Naive B cell (primary cell): ENCODE data around the gene DRC7. TPM values are rescaled to one million over a fixed set of nuclear protein-coding genes. Genes with fewer than 3 reads are reported as not detected.

ENCODE experiments used
- ATAC-seq, 2 donors: fragments of 150-1000 bp; cut with Tn5 transposase; 2 replicates each; pipeline ENCODE4 v1.10.0; 2021; ENCODE audit warnings: low read depth in 2 of 2, mild to moderate bottlenecking in 2 of 2, moderate library complexity in 2 of 2
- DNase-seq: peaks from one replicate; pipeline ENCODE4 v3.0.0; 2022
- H3K27ac Mint-ChIP-seq, 6 donors: one replicate each; pipeline ENCODE4 v1.8.0; 2020 to 2022; ENCODE audit warnings: mild to moderate bottlenecking in 6 of 6, mixed read lengths in 6 of 6, moderate library complexity in 5 of 6, inconsistent platforms in 2 of 6
- H3K27me3 Mint-ChIP-seq, 3 donors: one replicate each; pipeline ENCODE4 v1.8.0; 2021 to 2022; ENCODE audit warnings: mixed read lengths in 3 of 3, mild to moderate bottlenecking in 1 of 3
- H3K36me3 Mint-ChIP-seq, 2 donors: one replicate each; pipeline ENCODE4 v1.8.0; 2020 to 2022; ENCODE audit warnings: mixed read lengths in 2 of 2, inconsistent platforms in 1 of 2, mild to moderate bottlenecking in 1 of 2
- H3K4me1 Mint-ChIP-seq, 3 donors: one replicate each; pipeline ENCODE4 v1.8.0; 2020 to 2022; ENCODE audit warnings: mixed read lengths in 3 of 3, inconsistent platforms in 1 of 3, mild to moderate bottlenecking in 1 of 3, moderate library complexity in 1 of 3
- H3K4me3 Mint-ChIP-seq, 8 donors: one replicate each; pipeline ENCODE4 v1.8.0; 2020 to 2022; ENCODE audit warnings: mild to moderate bottlenecking in 8 of 8, mixed read lengths in 8 of 8, moderate library complexity in 8 of 8, inconsistent platforms in 2 of 8
- H3K9me3 Mint-ChIP-seq, 7 donors: one replicate each; pipeline ENCODE4 v1.8.0; 2020 to 2022; ENCODE audit warnings: mixed read lengths in 7 of 7, mild to moderate bottlenecking in 5 of 7, inconsistent platforms in 2 of 7, moderate library complexity in 1 of 7
- polyA plus RNA-seq, 6 donors: library from polyadenylated mRNA; unstranded; fragments of 300-500 nt; fragmentation: Illumina TruSeq; gene quantifications; one replicate each; pipeline ENCODE4 v1.2.3, GENCODE V29; 2021; ENCODE audit warnings: low read depth in 6 of 6

DRC7 gene
- polyA plus RNA-seq, 6 donors from 2014 or later = not detected

GRCh38 chr16:57754354-57755060 lies 59.9 kb downstream of the DRC7 start:
- no peaks in the 10 kb centered on the region for H3K27me3 Mint-ChIP-seq
- no peak for ATAC-seq
- no peak for DNase-seq
- no peak overlapping the region for H3K4me3 Mint-ChIP-seq
- peaks cover 0 to 15% of the 10 kb centered on the region in 2 donors for H3K36me3 Mint-ChIP-seq
- peak overlapping the region in 1 of 6 donors; percentile 66 for H3K27ac Mint-ChIP-seq
- H3K4me1 Mint-ChIP-seq = peaks cover 0 to 6% (median 0%) of the 10 kb centered on the region in 3 donors
- H3K9me3 Mint-ChIP-seq = no peaks in the 10 kb centered on the region

GRCh38 chr16:57755061-57755684 lies 60.6 kb downstream of the DRC7 start:
- no peak for ATAC-seq
- Mint-ChIP-seq H3K27me3 (no peaks in the 10 kb centered on the region), H3K4me3 (no peak overlapping the region), H3K36me3 (peaks cover 0 to 15% of the 10 kb centered on the region in 2 donors), H3K9me3 (no peaks in the 10 kb centered on the region), H3K27ac (no peak overlapping the region), H3K4me1 (peaks cover 0 to 6% (median 0%) of the 10 kb centered on the region in 3 donors)
- no peak for DNase-seq

- peaks cover 0 to 12% of the 10 kb centered on the region in 2 donors for H3K36me3 Mint-ChIP-seq
- H3K4me1 Mint-ChIP-seq = peaks cover 0 to 6% (median 0%) of the 10 kb centered on the region in 3 donors
- H3K9me3 Mint-ChIP-seq = no peaks in the 10 kb centered on the region
- no peak for DNase-seq
- H3K27me3 Mint-ChIP-seq = no peaks in the 10 kb centered on the region
- no peak overlapping the region for H3K4me3 Mint-ChIP-seq
- no peak for ATAC-seq
- H3K27ac Mint-ChIP-seq = peak overlapping the region in 2 of 6 donors; percentile 16 to 82
These were observed 61.3 kb downstream of the DRC7 start for GRCh38 chr16:57755726-57756423.

- Mint-ChIP-seq H3K9me3 (no peaks in the 10 kb centered on the region), H3K4me1 (peaks cover 0 to 6% (median 0%) of the 10 kb centered on the region in 3 donors), H3K4me3 (no peak overlapping the region), H3K27ac (peak overlapping the region in 3 of 6 donors; percentile 16 to 82 (median 47)), H3K36me3 (peaks cover 0 to 6% of the 10 kb centered on the region in 2 donors), H3K27me3 (no peaks in the 10 kb centered on the region)
- ATAC-seq = no peak
- DNase-seq = no peak
These were observed 62.1 kb downstream of the DRC7 start for GRCh38 chr16:57756424-57757325.

- peaks cover 0 to 6% (median 0%) of the 10 kb centered on the region in 3 donors for H3K4me1 Mint-ChIP-seq
- peak overlapping the region in 1 of 6 donors; percentile 47 for H3K27ac Mint-ChIP-seq
- peak; percentile 90 to 91 for ATAC-seq
- peaks cover 0 to 6% of the 10 kb centered on the region in 2 donors for H3K36me3 Mint-ChIP-seq
- DNase-seq = peak; percentile 68
- H3K27me3 Mint-ChIP-seq = no peaks in the 10 kb centered on the region
- no peaks in the 10 kb centered on the region for H3K9me3 Mint-ChIP-seq
- no peak overlapping the region for H3K4me3 Mint-ChIP-seq
These were observed 62.8 kb downstream of the DRC7 start for GRCh38 chr16:57757326-57757786.

- Mint-ChIP-seq H3K4me3 (no peak overlapping the region), H3K4me1 (peaks cover 0 to 6% (median 0%) of the 10 kb centered on the region in 3 donors), H3K36me3 (peaks cover 0 to 6% of the 10 kb centered on the region in 2 donors), H3K27me3 (no peaks in the 10 kb centered on the region), H3K27ac (no peak overlapping the region), H3K9me3 (no peaks in the 10 kb centered on the region)
- no peak for ATAC-seq
- no peak for DNase-seq
These were observed 63.3 kb downstream of the DRC7 start for GRCh38 chr16:57757883-57758282.

- no peak for DNase-seq
- no peak overlapping the region for H3K27ac Mint-ChIP-seq
- H3K4me1 Mint-ChIP-seq = peaks cover 0 to 6% (median 0%) of the 10 kb centered on the region in 3 donors
- no peak for ATAC-seq
- H3K27me3 Mint-ChIP-seq = no peaks in the 10 kb centered on the region
- no peaks in the 10 kb centered on the region for H3K9me3 Mint-ChIP-seq
- peaks cover 0 to 6% of the 10 kb centered on the region in 2 donors for H3K36me3 Mint-ChIP-seq
- H3K4me3 Mint-ChIP-seq = no peak overlapping the region
These were observed 63.9 kb downstream of the DRC7 start for GRCh38 chr16:57758331-57759117.

- ATAC-seq (no peak), DNase-seq (no peak)
- Mint-ChIP-seq H3K4me1 (peaks cover 0 to 6% (median 0%) of the 10 kb centered on the region in 3 donors), H3K36me3 (peaks cover 0 to 4% of the 10 kb centered on the region in 2 donors), H3K27ac (no peak overlapping the region), H3K27me3 (no peaks in the 10 kb centered on the region), H3K9me3 (no peaks in the 10 kb centered on the region), H3K4me3 (no peak overlapping the region)
These were observed 64.5 kb downstream of the DRC7 start for GRCh38 chr16:57759131-57759530.

GRCh38 chr16:57759541-57760356 lies 65.1 kb downstream of the DRC7 start:
- H3K27me3 Mint-ChIP-seq = no peaks in the 10 kb centered on the region
- no peaks in the 10 kb centered on the region for H3K9me3 Mint-ChIP-seq
- H3K4me1 Mint-ChIP-seq = peaks cover 0 to 6% (median 0%) of the 10 kb centered on the region in 3 donors
- H3K27ac Mint-ChIP-seq = peak overlapping the region in 1 of 6 donors; percentile 60
- DNase-seq (no peak), ATAC-seq (no peak)
- H3K36me3 Mint-ChIP-seq = no peaks in the 10 kb centered on the region
- H3K4me3 Mint-ChIP-seq = no peak overlapping the region

- no peak overlapping the region for H3K27ac Mint-ChIP-seq
- no peaks in the 10 kb centered on the region for H3K27me3 Mint-ChIP-seq
- DNase-seq = no peak
- H3K36me3 Mint-ChIP-seq = no peaks in the 10 kb centered on the region
- no peak overlapping the region for H3K4me3 Mint-ChIP-seq
- peaks cover 0 to 6% (median 0%) of the 10 kb centered on the region in 3 donors for H3K4me1 Mint-ChIP-seq
- no peaks in the 10 kb centered on the region for H3K9me3 Mint-ChIP-seq
- ATAC-seq = no peak
These were observed 66.0 kb downstream of the DRC7 start for GRCh38 chr16:57760357-57761160.

- ATAC-seq (no peak), DNase-seq (no peak)
- no peak overlapping the region for H3K27ac Mint-ChIP-seq
- H3K4me1 Mint-ChIP-seq = no peaks in the 10 kb centered on the region
- no peak overlapping the region for H3K4me3 Mint-ChIP-seq
- no peaks in the 10 kb centered on the region for H3K36me3 Mint-ChIP-seq
- no peaks in the 10 kb centered on the region for H3K27me3 Mint-ChIP-seq
- H3K9me3 Mint-ChIP-seq = no peaks in the 10 kb centered on the region
These were observed 66.7 kb downstream of the DRC7 start for GRCh38 chr16:57761301-57761700.
